Muscle layer of colon (tissue), 2 donors: ENCODE data around the gene C7orf33.

Experiments
- H3K27ac ChIP-seq: one replicate; pipeline ENCODE4 v1.7.0; 2013; ENCODE audit warnings: low read depth, mild to moderate bottlenecking, low read length, moderate library complexity
- H3K27me3 ChIP-seq, 2 donors: one replicate each; pipeline ENCODE4 v1.7.0; 2013; ENCODE audit warnings: low read length in 2 of 2, mild to moderate bottlenecking in 2 of 2; ENCODE audit not compliant: insufficient read depth in 2 of 2, control insufficient read depth in 1 of 2
- H3K36me3 ChIP-seq: one replicate; pipeline ENCODE4 v1.7.0; 2013; ENCODE audit warnings: mild to moderate bottlenecking, low read length; ENCODE audit not compliant: insufficient read depth
- H3K4me1 ChIP-seq: one replicate; pipeline ENCODE4 v1.7.0; 2013; ENCODE audit warnings: mild to moderate bottlenecking, low read length; ENCODE audit not compliant: insufficient read depth
- H3K4me3 ChIP-seq, 2 donors: one replicate each; pipeline ENCODE4 v1.7.0; 2013; ENCODE audit warnings: low read length in 2 of 2, low read depth in 1 of 2, mild to moderate bottlenecking in 1 of 2, moderate library complexity in 1 of 2
- H3K9ac ChIP-seq: one replicate; pipeline ENCODE4 v1.7.0; 2013; ENCODE audit warnings: low read length
- H3K9me3 ChIP-seq: one replicate; pipeline ENCODE4 v1.7.0; 2013; ENCODE audit warnings: mild to moderate bottlenecking, low read length
- donor health status: abdominal sarcoma.
- donor health status: Adenocarcinoma of cecum.

Gene C7orf33

DNA sequence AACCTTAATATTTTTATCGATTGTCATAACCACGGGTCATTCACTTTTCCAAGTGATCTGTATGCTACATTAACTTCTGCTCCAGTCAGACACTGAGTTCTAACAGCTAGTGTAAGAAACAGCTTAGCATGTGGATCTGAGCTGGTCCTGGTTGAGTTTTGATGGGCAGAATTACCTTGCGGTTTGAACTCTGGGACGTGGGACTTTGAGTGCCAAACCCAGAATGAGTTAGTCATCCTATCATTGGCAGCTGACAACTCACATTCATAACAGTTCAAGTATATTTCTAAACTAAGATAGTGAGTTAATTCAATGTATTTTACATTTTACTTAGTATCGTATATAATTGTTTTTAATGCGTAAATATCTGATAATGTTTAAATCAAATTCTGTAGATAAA is 43.2 kb downstream of the C7orf33 start:
- Histone ChIP-seq H3K27me3 (no peaks in the 10 kb centered on the region), H3K9me3 (no peaks in the 10 kb centered on the region), H3K27ac (no peak overlapping the region), H3K4me1 (no peaks in the 10 kb centered on the region), H3K36me3 (no peaks in the 10 kb centered on the region), H3K4me3 (no peak overlapping the region), H3K9ac (no peak overlapping the region)

DNA sequence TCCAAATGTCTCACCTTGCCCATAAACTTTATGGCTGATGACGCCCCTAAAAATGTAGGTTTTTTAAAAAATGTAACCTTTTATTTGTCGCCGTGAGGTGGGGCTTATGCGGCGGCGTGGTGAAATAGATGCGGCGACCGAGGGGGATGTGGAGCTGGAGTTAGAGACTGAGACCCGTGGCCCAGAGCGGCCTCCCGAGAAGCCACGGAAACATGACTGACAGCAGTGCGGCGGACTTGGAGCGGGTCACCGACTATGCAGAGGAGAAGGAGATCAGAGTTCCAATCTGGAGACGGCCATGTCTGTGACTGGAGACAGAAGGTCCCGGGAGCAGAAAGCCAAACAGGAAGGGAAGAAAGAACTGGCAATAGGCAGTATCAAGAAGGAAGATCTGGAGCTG is 46.5 kb downstream of the C7orf33 start:
- no peaks in the 10 kb centered on the region for H3K9me3 ChIP-seq
- H3K4me3 ChIP-seq: no peak overlapping the region
- H3K27ac ChIP-seq: no peak overlapping the region
- H3K27me3 ChIP-seq: no peaks in the 10 kb centered on the region
- no peak overlapping the region for H3K9ac ChIP-seq
- H3K36me3 ChIP-seq: no peaks in the 10 kb centered on the region
- no peaks in the 10 kb centered on the region for H3K4me1 ChIP-seq

DNA sequence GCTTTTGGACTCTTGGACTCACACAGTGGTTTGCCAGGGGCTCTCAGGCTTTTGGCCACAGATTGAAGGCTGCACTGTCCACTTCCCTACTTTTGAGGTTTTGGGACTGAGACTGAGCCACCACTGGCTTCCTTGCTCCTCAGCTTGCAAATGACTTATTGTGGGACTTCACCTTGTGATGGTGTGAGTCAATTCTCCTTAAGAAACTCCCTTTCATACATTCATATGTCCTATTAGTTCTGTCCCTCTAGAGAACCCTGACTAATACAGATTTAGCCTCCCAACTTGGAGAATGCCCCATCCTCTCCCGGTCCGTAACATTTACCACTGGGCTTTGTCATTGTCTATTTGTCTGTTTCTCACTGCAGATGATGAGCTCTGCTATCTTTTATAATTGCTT is 55.3 kb downstream of the C7orf33 start:
- no peak overlapping the region for H3K9ac ChIP-seq

DNA sequence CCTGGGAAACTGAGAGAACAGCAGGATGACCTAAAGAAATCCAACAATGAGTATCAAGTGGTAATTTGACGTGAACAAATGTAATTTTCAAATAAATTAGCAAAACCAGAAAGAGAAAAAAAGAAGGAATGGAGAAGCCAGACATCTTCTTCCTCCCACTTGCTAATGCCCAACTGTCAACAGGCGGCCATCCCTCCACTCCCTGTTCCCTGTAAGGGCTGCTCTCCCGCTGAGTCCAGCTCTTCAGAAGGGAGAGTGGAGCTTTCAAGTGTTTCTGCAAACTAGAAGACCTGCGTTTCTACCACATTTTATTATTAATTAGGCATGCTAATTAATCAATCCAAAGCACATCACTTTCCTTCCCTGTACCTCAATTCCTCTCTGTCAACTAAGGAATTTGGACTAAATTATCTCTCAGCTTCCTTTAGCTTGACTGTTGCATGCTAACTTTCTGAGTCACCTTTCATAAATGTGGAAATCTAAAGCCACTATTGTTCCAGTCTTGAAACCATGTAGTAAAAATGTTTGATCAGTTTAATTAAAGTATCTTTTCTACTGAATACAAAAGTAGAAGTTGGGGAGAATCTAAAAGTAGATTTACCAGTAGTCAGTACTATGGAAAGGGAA is 59.8 kb downstream of the C7orf33 start:
- no peaks in the 10 kb centered on the region for H3K4me1 ChIP-seq
- H3K27ac ChIP-seq: no peak overlapping the region
- no peaks in the 10 kb centered on the region for H3K27me3 ChIP-seq
- no peak overlapping the region for H3K9ac ChIP-seq
- H3K9me3 ChIP-seq: no peaks in the 10 kb centered on the region
- H3K36me3 ChIP-seq: no peaks in the 10 kb centered on the region
- no peak overlapping the region for H3K4me3 ChIP-seq

More for the DNA sequence above, 55.3 kb downstream of the C7orf33 start:
- no peak overlapping the region for H3K4me3 ChIP-seq
- no peaks in the 10 kb centered on the region for H3K27me3 ChIP-seq
- H3K27ac ChIP-seq: no peak overlapping the region
- no peaks in the 10 kb centered on the region for H3K9me3 ChIP-seq
- no peaks in the 10 kb centered on the region for H3K36me3 ChIP-seq
- no peaks in the 10 kb centered on the region for H3K4me1 ChIP-seq

DNA sequence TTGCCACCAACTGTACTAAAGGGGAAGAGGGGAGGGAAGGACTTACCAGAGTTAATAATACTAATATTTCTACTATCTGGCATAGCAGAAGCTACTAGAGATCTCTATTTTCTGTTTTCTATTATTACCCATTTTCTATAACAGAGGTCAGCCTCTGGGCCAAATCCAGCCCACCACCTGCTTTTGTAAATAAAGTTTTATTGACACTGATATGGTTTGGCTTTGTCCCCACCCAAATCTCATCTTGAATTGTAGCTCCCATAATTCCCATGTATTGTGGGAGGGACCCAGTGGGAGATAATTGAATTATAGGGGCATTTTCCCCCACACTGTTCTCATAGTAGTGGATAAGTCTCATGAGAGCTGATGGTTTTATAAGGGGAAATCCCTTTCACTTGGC is 62.2 kb downstream of the C7orf33 start:
- Histone ChIP-seq H3K27me3 (no peaks in the 10 kb centered on the region), H3K9ac (no peak overlapping the region), H3K9me3 (no peaks in the 10 kb centered on the region), H3K4me3 (no peak overlapping the region), H3K27ac (no peak overlapping the region), H3K36me3 (no peaks in the 10 kb centered on the region), H3K4me1 (no peaks in the 10 kb centered on the region)

DNA sequence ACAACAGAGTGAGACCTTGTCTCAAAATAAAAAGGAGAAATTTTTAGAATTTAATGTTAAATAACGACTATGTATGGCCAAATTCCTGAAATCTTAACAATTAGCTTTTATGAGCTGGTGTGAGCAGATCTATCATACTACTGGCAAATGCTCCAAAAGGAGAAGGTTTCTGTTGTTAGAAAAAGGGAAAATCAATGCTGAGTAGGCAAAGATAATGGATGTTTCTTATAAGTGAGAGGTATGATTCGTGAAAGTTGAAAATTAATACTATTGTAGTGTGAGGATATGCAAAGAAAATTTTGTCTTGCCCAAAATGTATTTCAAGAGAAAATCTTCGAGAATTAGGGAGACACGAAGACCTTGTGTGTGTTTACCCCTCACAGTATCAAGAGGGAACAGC is 67.4 kb downstream of the C7orf33 start:
- Histone ChIP-seq H3K36me3 (no peaks in the 10 kb centered on the region), H3K9me3 (no peaks in the 10 kb centered on the region), H3K4me1 (no peaks in the 10 kb centered on the region), H3K27me3 (no peaks in the 10 kb centered on the region), H3K9ac (no peak overlapping the region), H3K4me3 (no peak overlapping the region), H3K27ac (no peak overlapping the region)

DNA sequence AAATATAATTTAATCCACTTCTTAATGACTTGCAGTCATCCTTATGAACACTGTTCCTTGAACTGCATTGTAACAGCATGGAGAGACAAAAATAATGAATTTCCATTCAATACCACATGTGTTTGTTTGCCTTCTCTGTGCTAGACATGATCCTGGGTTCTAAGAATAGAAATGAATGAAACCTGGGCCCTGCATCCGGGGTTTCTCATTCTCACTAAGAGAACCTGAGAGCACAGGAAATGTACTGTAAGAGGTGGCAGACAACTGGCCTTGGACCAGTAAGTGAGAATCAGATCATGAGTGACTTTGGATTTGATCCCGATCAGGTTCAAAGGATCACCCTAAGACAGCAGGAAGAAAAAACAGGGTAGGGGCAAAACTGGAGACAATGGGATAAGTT is 70.9 kb downstream of the C7orf33 start:
- Histone ChIP-seq H3K27me3 (no peaks in the 10 kb centered on the region), H3K9ac (no peak overlapping the region), H3K9me3 (no peaks in the 10 kb centered on the region), H3K4me1 (no peaks in the 10 kb centered on the region), H3K36me3 (no peaks in the 10 kb centered on the region), H3K27ac (no peak overlapping the region), H3K4me3 (no peak overlapping the region)

DNA sequence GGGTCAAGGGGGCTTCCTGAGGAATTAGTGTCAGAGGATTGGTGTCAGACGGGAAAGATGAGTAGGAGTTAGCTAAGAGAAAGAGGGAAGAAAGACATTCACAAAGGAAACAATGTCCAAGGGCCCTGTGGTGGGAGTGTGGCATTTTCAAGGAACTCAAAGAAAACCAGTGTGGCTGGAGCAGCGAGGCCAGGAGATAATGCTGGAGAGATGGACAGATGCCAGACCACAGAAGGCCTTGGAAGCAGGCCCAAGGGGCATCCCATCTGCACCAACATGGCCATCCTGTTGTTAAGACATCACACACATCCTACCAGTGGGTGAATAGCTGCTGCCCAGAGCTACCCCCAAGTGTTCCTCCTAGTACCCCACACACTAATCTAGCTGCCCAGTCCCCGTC is 72.1 kb downstream of the C7orf33 start:
- Histone ChIP-seq H3K27me3 (no peaks in the 10 kb centered on the region), H3K27ac (no peak overlapping the region), H3K9me3 (no peaks in the 10 kb centered on the region), H3K4me3 (no peak overlapping the region), H3K9ac (no peak overlapping the region), H3K4me1 (no peaks in the 10 kb centered on the region), H3K36me3 (no peaks in the 10 kb centered on the region)

DNA sequence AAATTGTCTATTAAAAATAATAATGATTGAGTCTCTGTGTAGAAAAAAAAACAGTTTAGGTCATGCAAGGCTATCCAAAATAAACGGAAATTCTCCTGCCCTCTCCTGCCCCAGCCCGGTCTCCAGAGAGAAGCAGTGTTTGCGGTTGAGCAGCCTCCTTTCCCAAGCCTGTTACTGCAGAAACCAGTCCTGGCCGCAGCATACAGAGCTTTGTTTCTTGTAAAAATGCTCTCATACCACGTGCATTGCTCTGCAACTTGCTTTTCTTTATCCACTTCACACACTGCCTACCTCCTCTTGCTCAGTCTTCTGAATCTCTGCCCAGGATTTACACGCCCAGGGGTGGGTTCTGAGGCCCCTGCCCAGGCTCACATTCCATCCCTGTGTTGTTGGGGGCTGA is 73.8 kb downstream of the C7orf33 start:
- Histone ChIP-seq H3K9me3 (no peaks in the 10 kb centered on the region), H3K36me3 (no peaks in the 10 kb centered on the region), H3K27me3 (no peaks in the 10 kb centered on the region), H3K4me1 (no peaks in the 10 kb centered on the region), H3K4me3 (no peak overlapping the region), H3K9ac (no peak overlapping the region), H3K27ac (no peak overlapping the region)

DNA sequence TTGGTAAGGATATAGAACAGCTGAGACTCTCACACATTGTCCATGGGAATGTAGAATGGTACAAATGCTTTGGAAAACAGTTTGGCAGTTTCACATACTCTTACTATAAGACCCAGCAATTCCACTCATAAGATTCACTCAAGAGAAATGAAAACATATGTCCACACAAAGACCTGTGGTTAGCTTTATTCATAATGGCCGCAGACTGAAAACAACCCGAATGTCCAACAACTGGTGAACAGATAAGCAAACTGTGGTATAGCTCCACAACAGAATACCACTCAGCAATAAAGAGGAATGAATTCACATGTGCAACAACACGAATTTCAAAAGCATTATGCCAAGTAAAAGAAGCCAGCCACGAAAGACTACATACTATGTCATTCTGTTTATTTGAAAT is 74.7 kb downstream of the C7orf33 start:
- Histone ChIP-seq H3K4me1 (no peaks in the 10 kb centered on the region), H3K27me3 (no peaks in the 10 kb centered on the region), H3K9me3 (no peaks in the 10 kb centered on the region), H3K27ac (no peak overlapping the region), H3K4me3 (no peak overlapping the region), H3K9ac (no peak overlapping the region), H3K36me3 (no peaks in the 10 kb centered on the region)
